GM21786 (cell line): Measurements from ENCODE around the gene XPO5.
A peak's percentile ranks its signal among the peaks of the same experiment; 100 is the strongest.
"Not testable (repeated sequence)": the region's sequence is repeated elsewhere in the genome, so short reads cannot be mapped to it uniquely, and the experiment has no call there.

Experiments
- ATAC-seq: cut with Tn5 transposase; IDR thresholded peaks from one replicate; pipeline ENCODE4 v1.9.1; 2021; ENCODE audit not compliant: unreplicated experiment

Gene XPO5

GRCh38 chr6:43575772-43576551 is at the start of gene XPO5, which contains the start of gene POLH:
Gene XPO5 (minus strand): TSS chr6:43576038. CDS start chr6:43575864, 174 bp downstream.
Gene POLH (plus strand): TSS chr6:43576185. CDS start chr6:43582320, 6,135 bp downstream.
- ATAC-seq = peak; percentile 87

GRCh38 chr6:43625393-43625992 is 49.7 kb upstream of the XPO5 start:
- no peak for ATAC-seq

- ATAC-seq = no peak
Observed at GRCh38 chr6:43624786-43625288, 49.0 kb upstream of the XPO5 start.

GRCh38 chr6:43623880-43624785 is 48.3 kb upstream of the XPO5 start:
- no peak for ATAC-seq

GRCh38 chr6:43622541-43622940 is 46.7 kb upstream of the XPO5 start:
- no peak for ATAC-seq

- no peak for ATAC-seq
Observed at GRCh38 chr6:43621836-43622180, 46.0 kb upstream of the XPO5 start.

GRCh38 chr6:43621078-43621835 is 45.4 kb upstream of the XPO5 start:
- no peak for ATAC-seq

GRCh38 chr6:43616725-43617472 is 41.1 kb upstream of the XPO5 start:
- no peak for ATAC-seq

GRCh38 chr6:43614396-43614730 is 38.5 kb upstream of the XPO5 start:
- no peak for ATAC-seq

GRCh38 chr6:43613721-43614395 is 38.0 kb upstream of the XPO5 start:
- no peak for ATAC-seq

GRCh38 chr6:43610431-43610830 is 34.6 kb upstream of the XPO5 start:
- no peak for ATAC-seq

GRCh38 chr6:43609402-43609801 is 33.6 kb upstream of the XPO5 start:
- ATAC-seq = no peak

- ATAC-seq = no peak
Observed at GRCh38 chr6:43608807-43609206, 33.0 kb upstream of the XPO5 start.

GRCh38 chr6:43608310-43608763 is 32.5 kb upstream of the XPO5 start:
- no peak for ATAC-seq

- ATAC-seq = no peak
Observed at GRCh38 chr6:43606019-43606418, 30.2 kb upstream of the XPO5 start.

GRCh38 chr6:43604174-43604573 is 28.3 kb upstream of the XPO5 start:
- no peak for ATAC-seq

- ATAC-seq = no peak
Observed at GRCh38 chr6:43600595-43600994, 24.8 kb upstream of the XPO5 start.

- no peak for ATAC-seq
Observed at GRCh38 chr6:43593938-43594337, 18.1 kb upstream of the XPO5 start.

- not testable (repeated sequence) for ATAC-seq
Observed at GRCh38 chr6:43589564-43589963, 13.7 kb upstream of the XPO5 start.
